NCI-H2196 (cell line): Measurements from ENCODE around the gene CDK15.
"Not testable (repeated sequence)": the region's sequence is repeated elsewhere in the genome, so short reads cannot be mapped to it uniquely, and the experiment has no call there.

Experiments used
- DNase-seq: peaks from one replicate; lab custom pipeline; 2025; ENCODE audit not compliant: unreplicated experiment; lab: John Stamatoyannopoulos, UW

The CDK15 gene

DNA sequence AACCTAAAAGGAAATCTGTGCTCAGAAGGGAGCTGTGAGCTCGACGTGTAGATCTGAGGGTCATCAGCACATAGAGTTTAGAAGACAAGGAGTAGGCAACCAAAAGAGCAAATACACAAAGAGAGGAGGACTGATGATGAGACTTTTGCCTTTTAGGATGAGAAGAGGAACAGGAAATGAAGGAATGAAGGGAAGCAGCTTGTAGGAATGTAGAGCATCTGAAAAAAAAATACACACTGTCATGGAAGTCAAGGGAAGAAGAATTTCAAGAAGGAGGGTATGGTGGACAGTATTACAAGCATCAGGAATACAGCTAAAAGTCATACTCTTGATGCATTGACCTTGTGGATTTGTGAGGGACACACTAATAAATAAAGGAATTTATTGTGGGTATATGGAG lies 21.9 kb downstream of the CDK15 start:
- no peak for DNase-seq

DNA sequence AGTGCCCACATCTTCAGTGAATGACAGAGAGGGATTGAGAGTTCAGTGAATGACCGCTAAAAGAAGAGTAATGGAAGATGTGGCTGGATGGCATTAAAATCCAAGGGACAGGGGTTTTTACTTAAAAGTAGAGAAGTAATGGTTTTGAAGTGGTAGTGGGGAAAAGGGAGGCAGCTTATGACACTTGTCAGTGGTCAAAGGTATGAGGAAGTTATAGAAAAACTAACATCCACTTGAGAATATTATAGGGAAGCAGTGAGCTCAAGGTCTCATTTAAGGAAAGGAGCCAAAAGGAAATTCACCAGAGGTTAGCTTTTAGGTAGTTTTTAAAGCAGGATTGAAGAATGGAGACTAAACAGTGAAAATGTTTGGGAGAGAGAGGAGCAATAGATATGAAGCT lies 24.3 kb downstream of the CDK15 start:
- no peak for DNase-seq

DNA sequence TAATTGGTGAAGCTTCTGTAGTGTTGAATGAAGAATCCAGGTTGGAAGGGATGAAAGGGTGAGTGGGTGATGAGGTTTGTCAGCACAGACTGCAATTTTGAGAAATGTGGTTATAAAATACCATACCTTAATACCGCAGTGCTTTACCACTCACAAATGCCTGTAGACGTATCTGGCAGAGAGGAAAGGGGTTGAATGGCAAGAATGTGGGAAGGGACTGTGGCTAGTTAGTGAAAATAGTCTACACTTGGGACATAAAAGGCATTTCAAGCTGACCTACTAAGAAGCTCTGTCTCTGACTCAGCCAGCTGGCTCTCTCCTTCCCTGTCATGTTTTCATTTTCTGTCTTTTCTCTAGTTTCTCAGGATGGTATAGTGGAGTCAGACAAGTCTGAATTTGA lies 25.1 kb downstream of the CDK15 start:
- DNase-seq, result no peak

DNA sequence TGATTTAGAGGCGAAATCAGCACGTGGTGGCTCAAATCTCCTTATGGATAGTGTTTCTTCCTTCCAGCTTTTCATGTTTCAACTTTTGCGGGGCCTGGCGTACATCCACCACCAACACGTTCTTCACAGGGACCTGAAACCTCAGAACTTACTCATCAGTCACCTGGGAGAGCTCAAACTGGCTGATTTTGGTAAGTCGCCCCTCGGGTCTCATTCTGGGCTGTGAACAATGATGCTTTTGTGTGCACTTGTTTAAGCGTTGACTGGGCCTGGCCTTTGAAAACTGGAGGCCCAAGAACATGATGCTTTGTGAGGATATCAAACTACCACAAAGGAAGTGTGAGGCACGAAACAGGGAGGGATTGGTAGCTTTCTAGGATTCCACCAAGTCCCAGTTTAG lies 27.4 kb downstream of the CDK15 start:
- no peak for DNase-seq

DNA sequence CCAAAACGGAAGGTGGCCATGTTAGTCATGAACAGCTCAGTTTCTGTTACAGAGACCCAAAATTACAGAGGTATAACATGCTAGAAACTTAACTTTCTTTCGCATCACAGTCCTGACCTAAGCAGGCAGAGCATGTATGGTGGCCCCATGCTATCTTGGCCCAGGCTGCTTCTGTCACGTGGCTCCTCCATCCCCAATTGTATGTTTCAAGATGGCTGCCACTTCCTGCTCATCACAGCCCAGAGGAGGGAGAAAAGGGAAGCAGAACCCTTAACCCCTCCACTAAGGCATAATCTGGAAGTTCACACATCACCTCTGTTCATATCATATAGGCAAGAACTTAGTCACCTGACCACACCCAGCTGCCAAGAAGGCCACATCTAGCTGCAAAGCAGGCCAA lies 28.7 kb downstream of the CDK15 start:
- no peak for DNase-seq

DNA sequence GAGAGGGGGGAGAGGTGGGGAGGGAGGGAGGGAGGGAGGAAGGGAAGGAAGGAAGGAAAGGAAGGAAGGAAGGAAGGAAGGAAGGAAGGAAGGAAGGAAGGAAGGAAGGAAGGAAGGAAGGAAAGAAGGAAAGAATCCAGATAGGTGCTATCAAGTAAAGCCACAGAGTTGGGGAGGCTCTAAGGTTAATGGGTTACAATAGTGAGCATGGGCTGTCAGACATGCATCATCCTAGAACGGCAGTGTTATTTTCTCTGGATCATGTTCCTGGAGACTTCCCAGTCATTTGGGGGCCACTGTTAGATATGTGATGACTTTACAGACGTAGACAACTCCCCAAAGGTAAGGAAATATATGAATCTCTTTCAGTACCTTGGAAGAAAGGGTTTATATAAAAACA lies 31.1 kb downstream of the CDK15 start:
- DNase-seq, result no peak

DNA sequence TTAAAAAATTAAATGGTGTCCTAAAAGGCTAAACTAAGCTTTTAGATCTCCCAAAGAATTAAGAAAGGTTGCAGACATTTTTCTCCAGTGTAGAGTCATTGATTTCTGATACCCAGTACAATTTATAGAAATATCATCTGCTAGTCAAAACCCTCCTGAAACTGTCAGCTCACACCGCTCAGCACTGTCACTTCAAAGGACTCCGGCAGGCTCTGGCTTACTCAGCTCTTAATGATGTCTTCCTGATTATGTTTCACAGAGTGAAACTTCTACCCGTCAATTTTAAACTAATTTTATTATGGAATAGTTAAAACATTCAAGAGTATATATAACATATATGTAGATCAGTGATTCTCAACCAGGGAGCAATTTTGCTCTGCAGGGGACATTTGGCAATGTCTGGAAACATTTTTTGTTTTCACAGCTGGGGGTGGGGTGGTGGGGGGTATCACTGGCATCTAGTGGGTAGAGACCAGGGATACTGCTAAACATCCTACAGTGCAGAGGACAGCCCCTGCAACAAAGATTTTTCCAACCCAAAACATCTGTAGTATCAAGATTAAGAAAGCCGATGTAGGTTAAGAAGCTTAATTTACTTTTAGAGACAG lies 31.6 kb downstream of the CDK15 start:
- no peak for DNase-seq

DNA sequence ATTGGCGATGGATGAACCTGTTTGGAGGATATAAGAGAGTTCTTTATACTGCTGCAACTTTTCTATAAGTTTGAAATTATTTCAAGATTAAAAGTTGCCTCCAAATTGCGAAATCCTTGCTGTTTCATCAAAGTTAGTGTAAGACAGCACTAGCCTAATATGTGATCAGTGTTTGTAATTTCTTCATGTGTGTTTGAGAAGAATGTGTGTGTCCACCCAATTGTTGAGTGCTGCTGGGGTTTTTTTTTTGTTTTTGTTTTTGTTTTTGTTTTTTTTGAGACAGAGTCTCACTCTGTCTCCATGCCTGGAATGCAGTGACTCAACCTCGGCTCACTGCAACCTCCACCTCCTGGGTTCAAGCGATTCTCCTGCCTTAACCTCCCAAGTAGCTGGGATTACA lies 33.4 kb downstream of the CDK15 start:
- DNase-seq, result no peak

DNA sequence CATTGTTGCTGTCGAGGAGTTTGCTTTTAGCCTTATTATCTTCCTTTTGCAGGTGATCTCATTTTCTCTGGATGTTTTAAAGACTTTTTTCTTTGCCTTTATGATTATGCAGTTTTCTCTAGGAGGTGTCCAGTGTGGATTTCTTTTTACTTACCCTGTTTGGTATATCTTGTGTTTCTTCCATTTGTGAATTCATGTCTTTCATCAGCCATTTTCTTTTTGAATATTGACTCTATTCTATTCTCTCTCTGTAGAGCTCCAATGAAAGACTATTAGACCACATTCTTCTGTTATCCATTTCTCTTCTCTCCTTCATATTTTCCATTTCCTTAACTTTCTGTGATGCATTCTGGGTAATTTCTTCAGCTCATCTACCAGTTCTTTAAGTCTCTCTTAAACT lies 34.4 kb downstream of the CDK15 start:
- no peak for DNase-seq

DNA sequence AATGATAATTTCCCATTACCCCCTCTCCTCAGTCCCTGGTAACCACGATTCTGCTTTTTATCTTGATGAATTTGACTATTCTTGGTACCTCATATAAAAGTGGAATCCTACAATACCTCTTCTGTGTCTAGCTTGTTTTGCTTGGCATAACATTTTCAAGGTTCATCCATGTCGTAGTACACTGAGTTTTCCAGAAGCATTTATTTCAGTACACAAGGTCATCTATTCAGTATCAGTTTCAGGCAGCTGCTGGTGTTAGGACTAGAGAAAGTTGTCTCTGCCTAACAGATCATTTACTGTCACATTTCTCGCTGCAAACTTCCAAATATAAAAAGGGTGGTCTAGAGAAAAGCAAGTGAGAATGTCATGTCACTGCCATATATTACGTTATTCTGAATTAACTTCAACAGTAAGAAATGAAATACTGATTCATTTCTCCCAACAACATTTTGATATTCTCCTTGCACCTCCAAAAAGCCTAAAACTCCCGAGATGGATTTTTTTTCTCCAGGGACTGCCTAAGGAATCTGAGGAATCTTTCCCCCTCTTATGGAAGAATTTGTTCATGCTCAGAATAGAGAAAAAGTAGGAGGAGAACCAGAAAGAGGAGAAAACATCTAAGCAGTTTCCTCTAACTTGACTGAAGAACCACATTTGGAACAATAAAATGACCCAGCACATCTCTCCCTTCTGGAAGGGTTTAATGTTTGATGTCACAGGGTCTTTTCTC lies 36.0 kb downstream of the CDK15 start:
- no peak for DNase-seq

DNA sequence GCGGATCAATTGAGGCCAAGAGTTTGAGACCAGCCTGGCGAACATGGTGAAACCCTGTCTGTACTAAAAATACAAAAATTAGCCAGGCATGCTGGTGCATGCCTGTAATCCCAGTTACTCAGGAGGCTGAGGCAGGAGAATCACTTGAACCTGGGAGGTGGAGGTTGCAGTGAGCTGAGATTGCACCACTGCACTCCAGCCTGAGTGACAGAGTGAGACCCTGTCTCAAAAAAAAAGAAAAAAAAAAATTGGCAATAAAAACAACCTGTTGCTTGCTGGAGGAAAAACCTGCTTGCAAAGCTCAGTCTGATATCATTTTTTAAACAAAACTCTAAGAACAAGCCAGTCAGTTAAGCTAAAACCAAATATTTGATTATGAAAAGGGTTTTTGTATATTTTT lies 38.6 kb downstream of the CDK15 start:
- DNase-seq, result not testable (repeated sequence)

DNA sequence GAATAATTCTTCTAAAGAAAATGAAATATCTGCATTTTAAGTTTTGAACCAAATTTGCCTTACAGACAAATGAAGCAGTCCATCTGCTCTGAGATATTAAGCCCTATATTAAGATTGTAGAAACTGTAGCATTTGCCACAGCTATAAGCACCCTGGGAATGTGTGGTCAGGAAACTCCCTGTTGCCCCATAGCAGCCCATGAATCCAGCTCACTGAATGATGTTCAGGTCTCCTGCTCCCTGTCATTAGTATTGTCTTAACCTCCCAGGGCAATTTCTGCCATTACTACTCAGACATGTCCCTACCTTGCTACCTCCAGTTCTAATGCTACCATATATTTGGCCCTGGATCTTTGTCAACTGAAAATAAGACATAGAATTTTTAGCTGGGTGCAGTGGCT lies 41.1 kb downstream of the CDK15 start:
- DNase-seq, result no peak

DNA sequence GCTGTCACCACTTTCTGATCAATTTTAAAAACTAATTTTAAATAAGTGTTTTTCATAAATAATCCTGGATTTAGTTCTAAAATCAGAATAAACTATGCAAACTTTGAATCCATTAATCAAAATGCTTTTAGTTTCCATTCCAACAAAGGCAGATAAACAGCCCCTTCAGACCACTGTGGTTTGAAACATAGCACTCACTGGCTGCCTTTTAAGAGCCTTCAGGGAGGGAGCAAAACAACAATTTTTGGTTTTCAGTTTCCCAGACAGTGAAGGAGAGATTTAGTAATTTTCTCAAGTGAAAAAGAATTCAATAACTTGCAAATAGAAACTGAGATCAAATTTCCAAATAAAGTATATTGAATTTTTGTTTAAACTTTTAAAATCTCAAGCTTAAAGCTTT lies 46.1 kb downstream of the CDK15 start:
- DNase-seq, result no peak

DNA sequence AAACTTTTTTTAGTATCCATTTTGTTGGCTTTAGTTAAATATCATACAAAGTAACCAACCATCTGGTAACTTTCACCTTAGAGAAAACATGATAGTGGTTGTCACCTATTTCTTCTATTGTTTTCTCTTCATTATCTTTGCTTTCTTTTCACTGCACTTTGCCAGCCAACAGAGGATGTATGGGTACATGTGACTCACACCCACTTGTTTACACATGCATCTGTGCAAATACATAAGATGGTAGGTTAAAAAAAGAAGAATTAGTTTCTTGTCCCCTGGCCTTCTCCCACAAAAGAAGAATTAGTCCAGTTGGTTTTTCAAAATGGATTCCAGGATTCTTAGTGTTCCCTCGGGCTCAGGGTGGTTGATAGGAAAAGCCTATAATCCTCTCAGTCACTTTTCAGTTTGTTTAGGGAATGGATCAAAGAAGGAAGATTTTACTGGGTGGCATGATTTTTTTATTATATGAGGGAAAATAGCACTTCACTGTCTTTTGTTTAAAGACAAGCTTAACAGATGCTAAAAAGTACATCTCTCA lies 46.6 kb downstream of the CDK15 start:
- DNase-seq, result no peak

DNA sequence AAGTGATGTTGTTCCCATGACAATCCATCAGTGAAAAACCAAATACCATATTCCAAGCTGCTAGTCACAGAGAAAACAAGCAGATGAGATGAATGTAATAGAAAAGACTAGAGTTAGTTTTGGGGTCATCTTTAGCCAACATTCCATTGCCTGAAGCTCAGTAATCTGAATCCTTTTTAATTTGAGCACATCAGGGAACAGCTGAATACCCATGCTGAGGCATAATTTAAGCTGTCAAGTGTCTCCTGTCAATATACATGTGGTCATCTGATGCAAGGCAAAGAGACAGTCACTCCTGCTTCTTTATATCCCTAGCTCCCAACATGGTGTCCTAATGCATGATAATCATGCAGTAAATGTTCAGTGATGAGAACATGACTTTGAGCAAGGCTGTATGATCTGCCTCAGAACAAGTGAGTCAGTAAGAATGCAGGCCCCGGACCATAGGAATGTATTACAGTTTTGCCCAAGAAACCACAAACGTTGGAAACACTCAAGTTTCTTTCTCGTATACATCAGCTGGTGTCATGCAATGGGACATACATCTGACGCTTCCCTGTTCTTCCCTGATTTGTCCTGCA lies 48.0 kb downstream of the CDK15 start:
- DNase-seq, result no peak

DNA sequence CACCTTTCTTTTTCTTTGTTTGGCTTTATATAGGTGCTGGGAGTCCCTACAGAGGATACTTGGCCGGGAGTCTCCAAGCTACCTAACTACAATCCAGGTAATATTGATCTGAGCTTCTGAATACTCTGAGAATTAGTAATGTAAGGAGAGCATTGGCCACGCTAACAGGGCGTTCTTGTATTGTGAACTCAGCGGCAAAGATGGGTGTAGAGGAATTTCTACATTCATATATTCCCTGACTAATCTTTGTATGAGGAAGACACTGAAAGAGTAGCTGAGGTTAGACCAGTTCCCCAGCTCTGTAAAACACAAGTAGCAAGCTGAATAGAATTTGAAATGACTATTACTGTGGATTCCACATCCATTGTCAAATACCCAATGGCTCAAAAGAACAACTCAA lies 48.5 kb downstream of the CDK15 start:
- DNase-seq, result no peak

DNA sequence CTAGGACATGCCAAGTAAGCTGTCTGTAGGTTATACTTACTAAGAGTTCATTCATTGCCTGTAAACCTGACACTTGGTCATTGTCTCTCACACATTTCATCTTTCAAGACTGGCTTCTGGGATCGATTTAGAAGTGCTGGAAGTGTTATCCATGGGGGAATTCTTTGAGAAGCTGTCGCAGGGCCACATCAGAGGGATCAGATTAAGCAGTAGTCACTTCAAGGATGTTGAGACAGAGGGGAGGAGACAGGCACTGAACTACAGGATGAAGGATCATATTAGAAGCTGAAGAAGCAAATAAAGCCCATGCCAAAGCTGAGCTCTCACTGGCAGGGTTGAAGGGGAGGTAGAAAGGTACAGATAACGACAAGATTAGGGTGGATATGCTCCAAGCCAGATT lies 49.0 kb downstream of the CDK15 start:
- DNase-seq, result no peak

DNA sequence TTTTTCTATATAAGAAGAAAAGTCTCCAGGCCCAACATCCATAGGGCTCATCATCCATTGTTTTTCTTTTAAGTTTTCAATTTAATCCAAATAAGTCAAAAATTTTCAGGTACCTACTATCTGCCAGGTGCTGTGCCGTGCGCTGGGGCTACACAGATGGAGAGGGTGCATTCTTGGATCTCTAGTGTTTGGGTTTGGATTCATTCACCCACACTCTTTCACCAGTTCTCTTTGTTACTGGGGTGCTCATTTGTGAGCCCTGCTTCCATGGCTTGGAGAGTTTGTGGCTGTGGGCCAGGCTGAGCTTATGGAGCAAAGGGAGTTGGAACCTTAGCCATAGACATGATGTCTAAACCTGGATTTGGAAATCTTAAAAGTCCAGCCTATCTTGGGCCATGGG lies 51.0 kb downstream of the CDK15 start:
- DNase-seq, result no peak

DNA sequence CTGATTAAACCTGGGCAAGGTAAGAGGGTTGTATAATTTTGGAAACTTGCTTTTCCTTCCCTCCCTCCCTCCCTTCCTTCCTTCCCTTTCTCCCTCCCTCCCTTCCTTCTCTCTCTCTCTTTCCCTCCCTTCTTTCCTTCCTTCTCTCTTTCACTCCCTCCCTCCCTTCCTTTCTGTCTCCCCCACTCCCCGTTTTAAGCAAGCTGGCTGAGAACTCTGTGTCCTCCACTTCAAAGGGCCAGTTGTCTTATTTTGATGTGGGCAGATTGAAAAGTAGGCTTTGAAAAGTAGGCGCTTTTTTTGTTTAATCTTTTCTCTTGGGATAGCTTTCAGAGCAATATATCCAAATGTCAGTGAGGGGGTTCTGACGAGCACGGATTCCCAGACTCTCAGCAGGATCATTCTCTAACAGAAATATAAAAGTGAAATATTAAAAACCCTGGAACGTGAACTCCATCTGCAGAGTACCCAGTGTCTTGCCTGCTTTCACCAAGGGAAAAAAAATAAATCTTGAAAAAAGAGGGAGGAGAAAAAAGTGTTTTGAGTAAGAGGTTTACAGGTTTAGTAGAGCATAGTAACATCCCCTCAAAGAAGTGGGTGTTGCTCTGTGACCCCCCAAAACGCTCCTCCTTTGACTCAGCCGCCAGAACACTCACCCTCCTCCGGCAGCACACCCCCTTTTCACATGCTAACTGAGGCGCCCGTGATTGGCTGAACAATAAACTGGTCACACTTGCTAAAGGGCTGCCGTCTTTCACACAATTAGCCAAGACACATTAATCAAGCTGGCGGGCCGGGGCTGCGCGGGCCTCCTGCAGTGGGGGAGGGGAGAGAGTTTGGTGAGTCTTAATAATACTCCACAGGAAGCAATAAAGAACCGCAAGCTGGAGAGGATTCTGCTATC lies 52.2 kb downstream of the CDK15 start:
- no peak for DNase-seq

DNA sequence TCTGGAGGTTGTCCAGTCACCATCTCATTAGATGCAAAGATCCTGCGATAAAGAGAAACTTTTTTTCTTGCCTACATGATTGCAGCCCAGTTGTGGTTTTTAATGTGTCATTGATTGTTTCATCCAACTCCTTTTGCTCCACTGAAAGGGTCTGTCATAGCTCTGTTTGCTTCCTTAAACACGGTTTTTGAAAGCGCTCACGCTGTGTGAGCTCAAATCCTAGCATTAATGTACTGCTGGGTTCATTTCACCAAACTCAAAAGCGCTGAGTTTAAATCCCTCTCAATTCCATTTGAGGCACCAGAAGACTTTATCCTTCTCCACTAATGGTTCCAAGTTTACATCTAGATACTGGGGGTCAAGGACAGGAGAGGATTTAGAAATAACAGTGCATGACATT lies 53.6 kb downstream of the CDK15 start:
- DNase-seq, result no peak

DNA sequence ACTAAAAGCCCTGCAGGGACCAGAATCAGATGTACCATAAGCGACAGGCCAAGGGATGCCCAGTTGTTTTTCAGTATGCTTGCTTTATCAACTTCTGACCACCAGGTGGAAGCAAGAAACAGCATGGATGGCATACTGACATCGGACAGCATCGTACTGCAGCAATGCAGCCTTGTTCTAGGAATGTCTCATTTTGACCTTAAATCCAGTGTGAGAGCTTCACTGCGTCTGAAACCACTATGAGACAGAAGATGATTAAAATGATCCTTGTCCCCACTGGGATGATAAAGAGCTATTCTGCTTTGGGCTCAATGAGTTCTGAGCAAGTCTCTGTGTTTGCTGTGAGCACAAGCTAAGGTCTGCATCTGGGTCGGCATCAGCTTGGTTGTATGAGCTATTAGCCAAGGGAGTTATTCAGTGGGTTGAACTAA lies 54.3 kb downstream of the CDK15 start:
- peak; percentile 46 for DNase-seq
